ENCODE data around the gene FBXL14. TPM values are rescaled to one million over a fixed set of nuclear protein-coding genes. Genes with fewer than 3 reads are reported as not detected.

FBXL14 gene
- total and polyA plus RNA-seq, 4 donors, result 4.4 to 23.0 (median 13.1) TPM

DNA sequence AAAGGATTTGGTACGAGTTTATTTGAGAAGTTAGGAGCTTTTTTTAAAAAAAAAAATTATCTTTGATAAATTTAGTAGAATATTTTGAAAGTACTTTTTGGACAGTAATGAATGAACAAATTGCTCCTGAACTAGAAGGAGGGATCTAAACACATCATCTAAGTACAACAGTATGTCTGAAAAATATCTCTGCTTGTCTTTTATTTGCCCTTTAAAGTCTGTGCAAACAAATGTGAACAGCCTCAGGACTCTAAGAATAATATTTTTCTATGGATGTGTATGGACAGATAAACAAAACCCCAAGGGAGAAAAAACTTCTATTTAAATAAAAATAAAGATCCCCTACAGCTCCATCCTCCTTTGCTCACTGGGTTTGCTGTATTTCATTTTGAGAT, 19.5 kb downstream of the FBXL14 start:
- Histone ChIP-seq H3K9me3 (ENCODE audit: control insufficient read depth in 4 of 4, insufficient read depth in 3 of 4, low read length in 3 of 4) (no peaks in the 10 kb centered on the region), H3K27ac (ENCODE audit: low read depth in 1 of 2, low read length in 1 of 2) (no peak overlapping the region), H3K4me3 (no peak overlapping the region), H3K9ac (ENCODE audit: insufficient read depth in 1 of 2, low read length in 2 of 2) (no peak overlapping the region), H3K4me1 (ENCODE audit: control insufficient read depth in 5 of 5, insufficient read depth in 5 of 5, low read length in 5 of 5) (peaks cover 0 to 34% (median 7%) of the 10 kb centered on the region in 5 donors), H3K36me3 (ENCODE audit: control insufficient read depth in 4 of 4, insufficient read depth in 4 of 4, low read length in 4 of 4) (no peaks in the 10 kb centered on the region), H3K27me3 (ENCODE audit: control insufficient read depth in 3 of 3, insufficient read depth in 3 of 3, low read length in 2 of 3) (no peaks in the 10 kb centered on the region)
- ATAC-seq (ENCODE audit: insufficient read depth, low FRiP score) (no peak), DNase-seq (no peak)
- TF ChIP-seq, protein P1, sequence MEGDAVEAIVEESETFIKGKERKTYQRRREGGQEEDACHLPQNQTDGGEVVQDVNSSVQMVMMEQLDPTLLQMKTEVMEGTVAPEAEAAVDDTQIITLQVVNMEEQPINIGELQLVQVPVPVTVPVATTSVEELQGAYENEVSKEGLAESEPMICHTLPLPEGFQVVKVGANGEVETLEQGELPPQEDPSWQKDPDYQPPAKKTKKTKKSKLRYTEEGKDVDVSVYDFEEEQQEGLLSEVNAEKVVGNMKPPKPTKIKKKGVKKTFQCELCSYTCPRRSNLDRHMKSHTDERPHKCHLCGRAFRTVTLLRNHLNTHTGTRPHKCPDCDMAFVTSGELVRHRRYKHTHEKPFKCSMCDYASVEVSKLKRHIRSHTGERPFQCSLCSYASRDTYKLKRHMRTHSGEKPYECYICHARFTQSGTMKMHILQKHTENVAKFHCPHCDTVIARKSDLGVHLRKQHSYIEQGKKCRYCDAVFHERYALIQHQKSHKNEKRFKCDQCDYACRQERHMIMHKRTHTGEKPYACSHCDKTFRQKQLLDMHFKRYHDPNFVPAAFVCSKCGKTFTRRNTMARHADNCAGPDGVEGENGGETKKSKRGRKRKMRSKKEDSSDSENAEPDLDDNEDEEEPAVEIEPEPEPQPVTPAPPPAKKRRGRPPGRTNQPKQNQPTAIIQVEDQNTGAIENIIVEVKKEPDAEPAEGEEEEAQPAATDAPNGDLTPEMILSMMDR (IDR thresholded peaks at IDR 0.05; ENCODE audit: control extremely low read depth, extremely low read depth), result no peak
- 76 to 84% methylated on average over 1 of the region's 1 CpG for WGBS, 2 donors

DNA sequence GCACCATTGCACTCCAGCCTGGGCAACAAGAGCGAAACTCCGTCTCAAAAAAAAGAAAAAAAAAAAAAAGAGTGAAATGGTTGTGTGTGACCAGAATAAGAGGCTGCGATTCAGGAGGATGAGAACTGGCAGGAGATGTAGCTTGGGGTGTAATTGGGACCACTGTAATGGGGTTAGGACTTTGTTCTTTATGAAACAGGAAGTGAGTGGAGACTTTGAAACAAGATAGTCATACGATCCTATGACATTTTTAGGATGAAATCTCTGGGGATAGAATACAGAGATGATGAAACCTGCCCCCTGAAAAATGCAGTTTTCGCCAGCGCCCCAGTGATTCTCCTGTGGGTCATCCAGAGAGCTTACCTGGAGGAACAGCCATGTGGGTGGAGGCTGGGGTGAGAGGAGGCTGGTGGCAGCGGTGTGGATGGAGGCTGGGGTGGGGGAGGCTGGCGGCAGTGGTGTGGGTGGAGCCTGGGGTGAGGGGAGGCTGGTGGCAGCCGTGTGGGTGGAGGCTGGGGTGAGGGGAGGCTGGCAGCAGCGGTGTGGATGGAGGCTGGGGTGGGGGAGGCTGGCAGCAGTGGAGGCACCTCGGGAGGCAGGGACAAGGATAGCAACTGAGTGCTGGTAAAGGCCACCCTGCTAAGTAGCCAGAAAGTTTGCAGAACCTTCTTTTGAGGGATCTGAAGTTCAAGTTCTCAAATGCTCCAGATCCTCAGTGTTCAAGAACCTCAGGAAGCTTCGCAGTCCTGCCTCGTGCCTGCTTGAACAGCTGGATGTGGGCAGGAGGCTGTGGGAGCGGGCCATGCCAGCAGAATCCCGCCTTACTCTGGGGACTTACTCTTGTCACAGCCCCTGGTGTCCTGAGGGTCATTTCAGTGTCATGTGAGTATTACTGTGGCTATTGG, 20.2 kb downstream of the FBXL14 start:
- H3K4me1 ChIP-seq (ENCODE audit: control insufficient read depth in 5 of 5, insufficient read depth in 5 of 5, low read length in 5 of 5), result peaks cover 0 to 34% (median 7%) of the 10 kb centered on the region in 5 donors
- 81 to 82% methylated on average over 15 of the region's 15 CpGs for WGBS, 2 donors
- no peaks in the 10 kb centered on the region for H3K36me3 ChIP-seq (ENCODE audit: control insufficient read depth in 4 of 4, insufficient read depth in 4 of 4, low read length in 4 of 4)
- H3K27ac ChIP-seq (ENCODE audit: low read depth in 1 of 2, low read length in 1 of 2), result no peak overlapping the region
- H3K9me3 ChIP-seq (ENCODE audit: control insufficient read depth in 4 of 4, insufficient read depth in 3 of 4, low read length in 3 of 4), result no peaks in the 10 kb centered on the region
- no peaks in the 10 kb centered on the region for H3K27me3 ChIP-seq (ENCODE audit: control insufficient read depth in 3 of 3, insufficient read depth in 3 of 3, low read length in 2 of 3)
- TF ChIP-seq, protein P1 (IDR thresholded peaks at IDR 0.05; ENCODE audit: control extremely low read depth, extremely low read depth), result no peak
- no peak overlapping the region for H3K9ac ChIP-seq (ENCODE audit: insufficient read depth in 1 of 2, low read length in 2 of 2)
- DNase-seq (peak in 1 of 3 donors; percentile 17), ATAC-seq (ENCODE audit: insufficient read depth, low FRiP score) (no peak)
- H3K4me3 ChIP-seq, result no peak overlapping the region

DNA sequence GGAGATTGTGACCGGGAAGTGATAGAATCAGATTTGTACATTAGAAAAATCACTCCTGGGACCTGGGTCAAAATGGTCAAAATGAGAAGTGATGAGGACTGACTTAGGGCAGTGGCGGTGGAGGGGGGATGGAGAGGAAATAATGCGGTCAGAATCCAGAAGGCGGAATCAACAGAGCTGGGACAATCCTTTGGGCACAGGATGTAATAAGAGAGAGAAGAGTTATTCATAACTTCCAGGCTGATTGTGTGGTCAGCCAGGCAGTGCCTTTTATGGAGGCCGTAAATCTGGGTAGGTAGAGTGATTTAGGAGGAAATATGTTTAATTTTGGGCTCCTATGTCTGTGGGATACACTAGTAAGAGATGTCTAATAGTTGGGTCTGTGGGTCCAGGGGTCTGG, 21.6 kb downstream of the FBXL14 start:
- no peaks in the 10 kb centered on the region for H3K9me3 ChIP-seq (ENCODE audit: control insufficient read depth in 4 of 4, insufficient read depth in 3 of 4, low read length in 3 of 4)
- no peak overlapping the region for H3K27ac ChIP-seq (ENCODE audit: low read depth in 1 of 2, low read length in 1 of 2)
- 56 to 69% methylated on average over 5 of the region's 5 CpGs for WGBS, 2 donors
- TF ChIP-seq, protein P1 (IDR thresholded peaks at IDR 0.05; ENCODE audit: control extremely low read depth, extremely low read depth), result no peak
- H3K27me3 ChIP-seq (ENCODE audit: control insufficient read depth in 3 of 3, insufficient read depth in 3 of 3, low read length in 2 of 3), result peaks cover 0 to 1% (median 0%) of the 10 kb centered on the region in 3 donors
- H3K4me1 ChIP-seq (ENCODE audit: control insufficient read depth in 5 of 5, insufficient read depth in 5 of 5, low read length in 5 of 5), result peaks cover 0 to 30% (median 7%) of the 10 kb centered on the region in 5 donors
- H3K4me3 ChIP-seq, result no peak overlapping the region
- ATAC-seq (ENCODE audit: insufficient read depth, low FRiP score) (no peak), DNase-seq (no peak)
- H3K9ac ChIP-seq (ENCODE audit: insufficient read depth in 1 of 2, low read length in 2 of 2), result no peak overlapping the region
- no peaks in the 10 kb centered on the region for H3K36me3 ChIP-seq (ENCODE audit: control insufficient read depth in 4 of 4, insufficient read depth in 4 of 4, low read length in 4 of 4)
